K562 (cell line): ENCODE data around the gene APOL4. TPM values are rescaled to one million over a fixed set of nuclear protein-coding genes. Genes with fewer than 3 reads are reported as not detected.

Experiments
- ATAC-seq: fragments of 200-7000 bp; cut with Tn5 transposase; 3 replicates; pipeline ENCODE4 v1.9.1; 2020; ENCODE audit warnings: moderate library complexity
- BruUV-seq: library from RNA; stranded (reverse); fragments of 400-500 nt; replicated peaks from 2 replicates; lab custom pipeline; 2021; lab: Mats Ljungman, UMichigan
- CTCF ChIA-PET: fragments of 300-600 bp; formaldehyde crosslinking; extraction: SDS; loops from one replicate; lab custom pipeline; 2021; ENCODE audit warnings: low intra/inter-chr PET ratio; lab: Yijun Ruan, JAX
- POLR2A ChIA-PET: fragments of 300-600, 350-650 bp; sonication (Branson Sonifier 250); formaldehyde crosslinking; extraction: SDS; loops from one replicate; lab custom pipeline; 2021; ENCODE audit warnings: antibody characterized with exemption, inconsistent platforms; lab: Yijun Ruan, JAX
- DNase-seq, 4 experiments: peaks; one replicate each; pipeline versions ENCODE4 v3.0.0 to v3.0.0-alpha.2; 2011 to 2018; ENCODE audit warnings: low spot score in 3 of 4, mixed read lengths in 3 of 4; ENCODE audit errors: extremely low read depth in 1 of 4
- FAIRE-seq: peaks from 2 replicates; lab custom pipeline; 2011; peaks lifted over from hg19 to GRCh38; lab: Jason Lieb, UNC
- H2AFZ ChIP-seq: 2 replicates; pipeline ENCODE4 v1.6.0; 2011; ENCODE audit warnings: low read depth, low read length, control low read depth, inconsistent platforms
- H3K27ac ChIP-seq: fragments of 200-600 bp; 3 replicates; pipeline ENCODE4 v1.8.0; 2011; ENCODE audit warnings: low read depth, mild to moderate bottlenecking, control low read depth, inconsistent platforms, low read length, moderate library complexity, mixed read lengths; ENCODE audit errors: extremely low read depth
- H3K27me3 ChIP-seq, 2 experiments: fragments of 300-600 bp in 1 of 2; 2 replicates in 1 of 2; 3 replicates in 1 of 2; pipeline versions ENCODE4 v1.6.0 to v1.8.0; 2011; ENCODE audit warnings: inconsistent platforms in 2 of 2, low read length in 2 of 2, mild to moderate bottlenecking in 1 of 2, mixed read lengths in 1 of 2, moderate library complexity in 1 of 2; ENCODE audit not compliant: control insufficient read depth in 2 of 2, insufficient read depth in 2 of 2
- H3K36me3 ChIP-seq: fragments of 300-600 bp; 3 replicates; pipeline ENCODE4 v1.8.0; 2011; ENCODE audit warnings: mild to moderate bottlenecking, low read length, inconsistent platforms; ENCODE audit not compliant: control insufficient read depth, insufficient read depth
- H3K4me1 ChIP-seq, 2 experiments: fragments of 200-600 bp in 1 of 2; replicated peaks in 1 of 2; 2 replicates in 1 of 2; 3 replicates in 1 of 2; pipeline versions ENCODE4 v1.5.1 to v1.8.0; 2011; ENCODE audit warnings: inconsistent platforms in 2 of 2, low read length in 2 of 2, mild to moderate bottlenecking in 1 of 2, mixed read lengths in 1 of 2, moderate library complexity in 1 of 2; ENCODE audit not compliant: control insufficient read depth in 2 of 2, insufficient read depth in 2 of 2
- H3K4me2 ChIP-seq: 2 replicates; pipeline ENCODE4 v1.6.1; 2011; ENCODE audit warnings: low read length, control low read depth, inconsistent platforms, mixed read lengths; ENCODE audit not compliant: insufficient read depth
- H3K4me3 ChIP-seq: fragments of 200-600 bp; sonication (generic), shearing (Covaris generic); 2 replicates; pipeline ENCODE4 v1.5.1; 2016; ENCODE audit warnings: control low read depth, inconsistent platforms
- H3K79me2 ChIP-seq: fragments of 200-600 bp; 3 replicates; pipeline ENCODE4 v1.8.0; 2011; ENCODE audit warnings: low read length, inconsistent platforms; ENCODE audit not compliant: control insufficient read depth, insufficient read depth
- H3K9ac ChIP-seq, 2 experiments: 2 replicates each; pipeline versions ENCODE4 v1.6.0 to v1.6.1; 2011; ENCODE audit warnings: low read depth in 2 of 2, low read length in 2 of 2, control low read depth in 1 of 2, inconsistent platforms in 1 of 2, mild to moderate bottlenecking in 1 of 2, mixed read lengths in 1 of 2; ENCODE audit not compliant: insufficient read depth in 1 of 2
- H3K9me1 ChIP-seq: one replicate; pipeline ENCODE4 v1.6.0; 2011; ENCODE audit warnings: inconsistent platforms, mild to moderate bottlenecking, low read length, moderate library complexity; ENCODE audit not compliant: control insufficient read depth, insufficient read depth
- H3K9me3 ChIP-seq: replicated peaks from 2 replicates; pipeline ENCODE4 v1.5.1; 2011; ENCODE audit warnings: low read depth, low read length, inconsistent platforms; ENCODE audit not compliant: control insufficient read depth, insufficient read depth
- H4K20me1 ChIP-seq: replicated peaks from 2 replicates; pipeline ENCODE4 v1.6.1; 2011; ENCODE audit warnings: low read length, inconsistent platforms, mixed read lengths; ENCODE audit not compliant: control insufficient read depth, insufficient read depth
- ATF7 ChIP-seq: fragments of 450-650 bp; IDR thresholded peaks from 2 replicates; pipeline ENCODE4 v1.7.1; 2014; ENCODE audit warnings: mild to moderate bottlenecking, moderate library complexity
- CBX3 ChIP-seq, 2 experiments: IDR thresholded peaks; 1 replicate in 1 of 2; 2 replicates in 1 of 2; pipeline ENCODE4 v1.6.1; 2012; ENCODE audit warnings: inconsistent platforms in 2 of 2, low read length in 2 of 2, borderline replicate concordance in 1 of 2, control low read depth in 1 of 2
- ETV5 ChIP-seq: sonication (generic); formaldehyde crosslinking; IDR thresholded peaks from 2 replicates; pipeline ENCODE4 v1.4.0; 2020; ENCODE audit warnings: low read depth, mild to moderate bottlenecking, missing genetic modification reagents
- FOXK1 ChIP-seq: sonication (generic); formaldehyde crosslinking; IDR thresholded peaks from 2 replicates; pipeline ENCODE4 v1.8.0; 2022; ENCODE audit warnings: missing genetic modification reagents, mild to moderate bottlenecking, borderline replicate concordance
- HMG20A ChIP-seq: fragments of 450-650 bp; formaldehyde crosslinking; conservative IDR thresholded peaks from 2 replicates; pipeline ENCODE4 v1.4.0; 2020; ENCODE audit warnings: mild to moderate bottlenecking, mixed read lengths
- HNRNPLL ChIP-seq: fragments of 200-400 bp; formaldehyde crosslinking; IDR thresholded peaks from 2 replicates; pipeline ENCODE4 v1.6.1; 2017; ENCODE audit warnings: low read length, low read depth, mild to moderate bottlenecking; ENCODE audit not compliant: poor library complexity, severe bottlenecking
- KAT8 ChIP-seq: fragments of 450-650 bp; IDR thresholded peaks from 2 replicates; pipeline ENCODE4 v1.6.1; 2016; ENCODE audit warnings: low read depth, mild to moderate bottlenecking
- MEF2A ChIP-seq: IDR thresholded peaks from 2 replicates; pipeline ENCODE4 v1.6.1; 2011; ENCODE audit warnings: low read depth, mild to moderate bottlenecking, low read length, moderate library complexity; ENCODE audit not compliant: control insufficient read depth
- MXI1 ChIP-seq: IDR thresholded peaks from 2 replicates; pipeline ENCODE4 v1.6.1; 2011; ENCODE audit warnings: low read depth, mild to moderate bottlenecking, improper control_type of control experiment, low read length
- NUFIP1 ChIP-seq: fragments of 450-650 bp; IDR thresholded peaks from 2 replicates; pipeline ENCODE4 v1.6.1; 2018; ENCODE audit not compliant: partially characterized antibody
- SMAD1 ChIP-seq: fragments of 150-350 bp; IDR thresholded peaks from 2 replicates; pipeline ENCODE4 v1.6.1; 2014; ENCODE audit warnings: low read length, low read depth; ENCODE audit not compliant: partially characterized antibody
- TRIM24 ChIP-seq, 2 experiments: fragments of 450-650 bp; IDR thresholded peaks; 2 replicates each; pipeline ENCODE4 v1.6.1; 2016
- TRIM28 ChIP-seq: fragments of 450-650 bp; IDR thresholded peaks from 2 replicates; pipeline ENCODE4 v1.6.1; 2017
- ZNF263 ChIP-seq: sonication (generic); formaldehyde crosslinking; IDR thresholded peaks from 2 replicates; pipeline ENCODE4 v1.8.0; 2022; ENCODE audit warnings: mild to moderate bottlenecking, missing genetic modification reagents, borderline replicate concordance
- ZNF316 ChIP-seq: fragments of 450-650 bp; IDR thresholded peaks from 2 replicates; pipeline ENCODE4 v1.6.1; 2016
- ZNF507 ChIP-seq: conservative IDR thresholded peaks from 2 replicates; pipeline ENCODE4 v1.6.1; 2017; ENCODE audit warnings: missing genetic modification characterization, missing compliant biosample characterization
- ZNF639 ChIP-seq, 2 experiments: fragments of 200-800 bp in 1 of 2; sonication (Bioruptor generic) in 1 of 2; sonication (generic) in 1 of 2; formaldehyde crosslinking in 1 of 2; IDR thresholded peaks in 1 of 2; conservative IDR thresholded peaks in 1 of 2; 2 replicates each; pipeline versions ENCODE4 v1.5.0 to v1.6.1; 2016 to 2020; ENCODE audit warnings: missing compliant biosample characterization in 1 of 2, missing genetic modification characterization in 1 of 2, missing genetic modification reagents in 1 of 2
- ZNF75A ChIP-seq: fragments of 450-650 bp; formaldehyde crosslinking; IDR thresholded peaks from 2 replicates; pipeline ENCODE4 v1.4.0; 2020; ENCODE audit warnings: mild to moderate bottlenecking
- ZNF778 ChIP-seq: fragments of 450-650 bp; formaldehyde crosslinking; IDR thresholded peaks from 2 replicates; pipeline ENCODE4 v1.4.0; 2020; ENCODE audit warnings: mild to moderate bottlenecking, moderate library complexity
- WGBS: fragments of 100-300 bp; shearing (Covaris generic); methylation state at CpG from one replicate; pipeline ENCODE4 v1.1.6; 2016; ENCODE audit warnings: low coverage, mixed read lengths; ENCODE audit not compliant: insufficient coverage; ENCODE audit errors: missing lambda C conversion rate; 5-methylcytosine and 5-hydroxymethylcytosine counted together
- in situ Hi-C: fragments of 300-500 bp; cut with MboI; formaldehyde crosslinking; loops from 4 replicates; pipeline ENCODE4 v1.15.0; 2018; ENCODE audit warnings: inconsistent platforms, mixed read lengths
- intact Hi-C: fragments of 100-400 bp; cut with micrococcal nuclease; formaldehyde crosslinking; loops from 2 replicates; pipeline ENCODE4 v1.14.2; 2022
- polyA plus RNA-seq, 8 experiments: library from polyadenylated mRNA; depleted of rRNA in 4 of 8; stranded (reverse) in 5 of 8; unstranded in 3 of 8; fragments of >200 nt; fragmentation: Nextera tagmentation in 2 of 8; fragmentation: Illumina TruSeq in 1 of 8; extraction: Ambion mirVana in 2 of 8; extraction: Trizol in 1 of 8; gene quantifications; 2 replicates each; pipeline versions ENCODE4 v1.2.1 to v1.2.3, GENCODE V29; 2011 to 2014; ENCODE audit warnings: inconsistent platforms in 1 of 8, missing spikeins in 1 of 8
- total RNA-seq, 7 experiments: library from RNA; depleted of rRNA in 6 of 7; stranded (reverse); fragments of >200 nt in 6 of 7; fragmentation: Illumina TruSeq in 2 of 7; extraction: Trizol in 2 of 7; gene quantifications; 2 replicates each; pipeline versions ENCODE4 v1.2.1 to v1.2.3, GENCODE V29; 2011 to 2021; ENCODE audit warnings: low replicate concordance in 1 of 7
- TF ChIP-seq, protein P1 (sequence below): fragments of 450-650 bp; formaldehyde crosslinking; IDR thresholded peaks from 2 replicates; pipeline ENCODE4 v1.4.0; 2022; ENCODE audit warnings: mild to moderate bottlenecking, moderate library complexity
- TF ChIP-seq, protein P2 (sequence below): fragments of 450-650 bp; IDR thresholded peaks from 2 replicates; pipeline ENCODE4 v1.6.1; 2018; ENCODE audit warnings: mild to moderate bottlenecking, low read depth; ENCODE audit not compliant: partially characterized antibody

The APOL4 gene
- total and polyA plus RNA-seq, 9 of the 15 experiments (the other 6 are each of a cell fraction or from before 2014, with no cell fraction given), result 6.5 to 15.0 (median 9.8) TPM

DNA sequence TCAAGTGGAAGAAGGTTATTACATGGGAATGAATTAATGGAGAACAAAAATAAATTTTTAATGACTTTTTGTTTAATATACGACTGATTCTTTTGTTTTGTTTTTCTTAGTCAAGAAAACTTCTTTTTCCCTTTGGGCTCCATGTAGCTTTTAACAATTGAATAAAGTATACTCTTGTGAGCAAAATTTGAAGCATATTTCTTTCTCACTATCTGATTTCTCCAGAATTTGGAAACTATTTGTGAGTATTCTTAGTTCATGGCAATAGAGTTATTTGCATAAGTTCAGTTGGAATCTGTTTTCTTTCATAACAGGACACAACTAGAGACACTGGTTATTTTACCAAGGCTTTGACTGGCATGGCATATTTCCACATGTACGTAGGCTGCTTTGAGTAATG, 47.6 kb upstream of the APOL4 start:
- ATAC-seq (no peak), FAIRE-seq (no peak), DNase-seq (no peak)
- BruUV-seq, result no TSS peak
- Histone ChIP-seq H3K9me3 (peaks cover 3% of the 10 kb centered on the region; the same call in 1 of the 2 replicates), H3K9ac (no peak overlapping the region), H3K27ac (no peak overlapping the region), H3K4me3 (no peak overlapping the region), H3K4me2 (no peak overlapping the region), H3K36me3 (no peaks in the 10 kb centered on the region), H2AFZ (no peak overlapping the region), H3K9me1 (no peaks in the 10 kb centered on the region), H3K4me1 (peaks cover 8 to 12% of the 10 kb centered on the region in 2 experiments; a peak in 3 of 5 replicates), H3K79me2 (peaks cover 11% of the 10 kb centered on the region), H3K27me3 (no peaks in the 10 kb centered on the region), H4K20me1 (no peaks in the 10 kb centered on the region)
- ChIA-PET POLR2A (interaction anchor here (1.4 kb wide), 1 partner anchor 9 kb away, joined by 3 read pairs; no protein-coding TSS in a partner anchor), CTCF (no interaction called here)
- in situ Hi-C loops, result no loop called here
- intact Hi-C loops, result no loop called here
- 63% methylated on average over 2 of the region's 2 CpGs for WGBS
- TF ChIP-seq MEF2A, result no peak
- TF ChIP-seq ZNF316, result no peak
- no peak for TF ChIP-seq HNRNPLL
- TF ChIP-seq, protein P1, sequence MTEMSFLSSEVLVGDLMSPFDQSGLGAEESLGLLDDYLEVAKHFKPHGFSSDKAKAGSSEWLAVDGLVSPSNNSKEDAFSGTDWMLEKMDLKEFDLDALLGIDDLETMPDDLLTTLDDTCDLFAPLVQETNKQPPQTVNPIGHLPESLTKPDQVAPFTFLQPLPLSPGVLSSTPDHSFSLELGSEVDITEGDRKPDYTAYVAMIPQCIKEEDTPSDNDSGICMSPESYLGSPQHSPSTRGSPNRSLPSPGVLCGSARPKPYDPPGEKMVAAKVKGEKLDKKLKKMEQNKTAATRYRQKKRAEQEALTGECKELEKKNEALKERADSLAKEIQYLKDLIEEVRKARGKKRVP (CRISPR knock-in tag), result no peak
- TF ChIP-seq ZNF507, result no peak
- no peak for TF ChIP-seq ZNF778 (CRISPR knock-in tag)
- no peak for TF ChIP-seq SMAD1
- no peak for TF ChIP-seq KAT8
- TF ChIP-seq HMG20A, result no peak
- peak; percentile 28; the same call in 1 of the 2 replicates for TF ChIP-seq TRIM28
- TF ChIP-seq ZNF639 (CRISPR knock-in tag; conservative IDR thresholded peaks at IDR 0.05 in 1 of 2, IDR thresholded peaks at IDR 0.05 in 1 of 2), result no peak
- no peak for TF ChIP-seq ZNF263 (CRISPR knock-in tag)
- TF ChIP-seq, protein P2, sequence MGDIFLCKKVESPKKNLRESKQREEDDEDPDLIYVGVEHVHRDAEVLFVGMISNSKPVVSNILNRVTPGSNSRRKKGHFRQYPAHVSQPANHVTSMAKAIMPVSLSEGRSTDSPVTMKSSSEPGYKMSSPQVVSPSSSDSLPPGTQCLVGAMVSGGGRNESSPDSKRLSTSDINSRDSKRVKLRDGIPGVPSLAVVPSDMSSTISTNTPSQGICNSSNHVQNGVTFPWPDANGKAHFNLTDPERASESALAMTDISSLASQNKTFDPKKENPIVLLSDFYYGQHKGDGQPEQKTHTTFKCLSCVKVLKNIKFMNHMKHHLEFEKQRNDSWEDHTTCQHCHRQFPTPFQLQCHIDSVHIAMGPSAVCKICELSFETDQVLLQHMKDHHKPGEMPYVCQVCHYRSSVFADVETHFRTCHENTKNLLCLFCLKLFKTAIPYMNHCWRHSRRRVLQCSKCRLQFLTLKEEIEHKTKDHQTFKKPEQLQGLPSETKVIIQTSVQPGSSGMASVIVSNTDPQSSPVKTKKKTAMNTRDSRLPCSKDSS, result peak; percentile 36
- TF ChIP-seq FOXK1, result no peak
- TF ChIP-seq MXI1, result no peak
- no peak for TF ChIP-seq TRIM24 (IDR thresholded peaks at IDR 0.05)
- TF ChIP-seq CBX3 (IDR thresholded peaks at IDR 0.05; ENCODE audit: borderline replicate concordance in 1 of 2, low read length in 2 of 2), result peak in 1 of 2 experiments; percentile 72; a peak in 2 of 3 replicates
- TF ChIP-seq ZNF75A (CRISPR knock-in tag), result no peak
- TF ChIP-seq ATF7, result no peak
- TF ChIP-seq NUFIP1, result no peak
- no peak for TF ChIP-seq ETV5
